Measurements from ENCODE around the gene FLT1. TPM values are rescaled to one million over a fixed set of nuclear protein-coding genes. Genes with fewer than 3 reads are reported as not detected.

FLT1 gene
- total and polyA plus RNA-seq, 9 donors: 5.8 to 31.4 (median 9.9) TPM

DNA sequence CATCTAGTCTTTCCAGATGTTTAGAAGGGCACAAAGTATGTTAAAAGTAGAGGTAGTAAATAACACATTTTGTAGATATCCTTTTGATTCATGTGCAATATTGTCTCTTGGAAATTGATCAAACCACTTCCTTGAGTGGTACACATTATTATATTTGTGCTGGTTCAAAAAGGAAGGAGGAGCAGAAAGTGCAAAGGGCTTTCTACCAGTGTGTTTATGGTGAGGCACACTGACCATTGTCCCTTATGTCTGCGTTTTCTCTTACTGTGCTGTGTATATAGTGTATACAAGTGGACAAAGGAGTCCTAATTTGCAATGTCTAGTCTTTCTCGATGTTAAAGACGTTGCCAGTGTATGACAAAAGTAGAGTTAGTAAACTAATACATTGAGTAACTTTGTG lies 41.4 kb upstream of the FLT1 start:
- 77 to 92% (median 87%) methylated on average over 3 of the region's 3 CpGs for WGBS, 3 donors
- no peak overlapping the region for H3K4me3 ChIP-seq
- H3K36me3 ChIP-seq: no peaks in the 10 kb centered on the region
- TF ChIP-seq POLR2A (IDR thresholded peaks at IDR 0.05) (no peak), EP300 (IDR thresholded peaks at IDR 0.05) (no peak)
- TF ChIP-seq, protein P1, sequence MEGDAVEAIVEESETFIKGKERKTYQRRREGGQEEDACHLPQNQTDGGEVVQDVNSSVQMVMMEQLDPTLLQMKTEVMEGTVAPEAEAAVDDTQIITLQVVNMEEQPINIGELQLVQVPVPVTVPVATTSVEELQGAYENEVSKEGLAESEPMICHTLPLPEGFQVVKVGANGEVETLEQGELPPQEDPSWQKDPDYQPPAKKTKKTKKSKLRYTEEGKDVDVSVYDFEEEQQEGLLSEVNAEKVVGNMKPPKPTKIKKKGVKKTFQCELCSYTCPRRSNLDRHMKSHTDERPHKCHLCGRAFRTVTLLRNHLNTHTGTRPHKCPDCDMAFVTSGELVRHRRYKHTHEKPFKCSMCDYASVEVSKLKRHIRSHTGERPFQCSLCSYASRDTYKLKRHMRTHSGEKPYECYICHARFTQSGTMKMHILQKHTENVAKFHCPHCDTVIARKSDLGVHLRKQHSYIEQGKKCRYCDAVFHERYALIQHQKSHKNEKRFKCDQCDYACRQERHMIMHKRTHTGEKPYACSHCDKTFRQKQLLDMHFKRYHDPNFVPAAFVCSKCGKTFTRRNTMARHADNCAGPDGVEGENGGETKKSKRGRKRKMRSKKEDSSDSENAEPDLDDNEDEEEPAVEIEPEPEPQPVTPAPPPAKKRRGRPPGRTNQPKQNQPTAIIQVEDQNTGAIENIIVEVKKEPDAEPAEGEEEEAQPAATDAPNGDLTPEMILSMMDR (IDR thresholded peaks at IDR 0.05): no peak
- no peak overlapping the region for H3K27ac ChIP-seq
- intact Hi-C loops (cut with DNase I): no loop called here
- H3K4me1 ChIP-seq (ENCODE audit: insufficient read depth): no peaks in the 10 kb centered on the region
- H3K27me3 ChIP-seq: no peaks in the 10 kb centered on the region
- no peaks in the 10 kb centered on the region for H3K9me3 ChIP-seq
- DNase-seq: no peak

DNA sequence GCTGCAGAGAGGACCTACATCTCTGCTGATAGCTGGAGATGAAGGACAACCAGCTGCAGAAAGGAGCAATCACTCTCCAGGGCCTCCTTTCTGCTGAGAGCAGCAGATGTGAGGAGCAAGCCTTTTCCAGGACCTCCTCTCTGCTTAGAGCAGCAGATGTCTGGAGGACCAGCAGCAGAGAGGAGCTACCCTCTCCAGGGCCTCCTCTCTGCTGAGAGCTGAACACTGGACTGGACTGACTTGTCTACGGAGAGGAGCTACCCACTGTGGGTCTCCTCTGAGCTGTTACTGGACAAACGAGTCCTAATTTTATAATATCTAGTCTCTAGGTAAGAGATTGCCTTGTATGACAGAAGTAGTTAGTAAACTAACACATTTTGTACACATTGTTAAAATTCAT lies 40.8 kb upstream of the FLT1 start:
- WGBS, 3 donors: 76 to 90% (median 77%) methylated on average over 2 of the region's 2 CpGs

DNA sequence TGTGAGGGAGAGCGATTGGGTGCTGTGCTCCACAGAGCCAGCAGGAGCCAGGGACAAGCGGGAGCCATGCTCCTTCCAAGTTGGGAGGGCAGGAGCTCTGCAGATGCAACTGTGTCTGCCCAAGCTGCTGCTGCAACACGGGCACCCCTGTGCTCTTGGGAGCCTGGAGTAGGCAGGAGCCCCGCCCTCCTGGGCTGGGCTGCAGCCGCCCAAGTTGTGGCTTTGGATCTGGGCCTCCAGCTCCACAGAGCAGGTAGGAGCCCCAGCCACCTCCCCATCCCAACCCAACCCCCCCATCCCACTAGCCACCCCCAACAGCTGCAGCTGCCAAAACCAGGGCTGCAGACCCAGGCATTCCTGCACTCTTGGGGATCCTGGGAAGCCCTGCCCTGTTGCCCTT lies 39.9 kb upstream of the FLT1 start:
- Histone ChIP-seq H3K36me3 (no peaks in the 10 kb centered on the region), H3K4me3 (no peak overlapping the region), H3K27me3 (no peaks in the 10 kb centered on the region), H3K4me1 (ENCODE audit: insufficient read depth) (peaks cover 3% of the 10 kb centered on the region), H3K9me3 (no peaks in the 10 kb centered on the region), H3K27ac (no peak overlapping the region)
- WGBS, 3 donors: 93 to 100% (median 93%) methylated on average over 3 to 5 of the region's 5 CpGs
- no peak for DNase-seq
- intact Hi-C loops (cut with DNase I): no loop called here
- TF ChIP-seq, protein P1 (IDR thresholded peaks at IDR 0.05): no peak
- TF ChIP-seq EP300 (IDR thresholded peaks at IDR 0.05): no peak
- TF ChIP-seq POLR2A (IDR thresholded peaks at IDR 0.05): no peak

More for the DNA sequence above, 40.8 kb upstream of the FLT1 start:
- intact Hi-C loops (cut with DNase I): no loop called here
- Histone ChIP-seq H3K9me3 (no peaks in the 10 kb centered on the region), H3K27ac (no peak overlapping the region), H3K4me1 (ENCODE audit: insufficient read depth) (peaks cover 3% of the 10 kb centered on the region), H3K36me3 (no peaks in the 10 kb centered on the region), H3K4me3 (no peak overlapping the region), H3K27me3 (no peaks in the 10 kb centered on the region)
- TF ChIP-seq, protein P1 (IDR thresholded peaks at IDR 0.05): no peak
- no peak for TF ChIP-seq EP300 (IDR thresholded peaks at IDR 0.05)
- TF ChIP-seq POLR2A (IDR thresholded peaks at IDR 0.05): no peak
- DNase-seq: no peak

DNA sequence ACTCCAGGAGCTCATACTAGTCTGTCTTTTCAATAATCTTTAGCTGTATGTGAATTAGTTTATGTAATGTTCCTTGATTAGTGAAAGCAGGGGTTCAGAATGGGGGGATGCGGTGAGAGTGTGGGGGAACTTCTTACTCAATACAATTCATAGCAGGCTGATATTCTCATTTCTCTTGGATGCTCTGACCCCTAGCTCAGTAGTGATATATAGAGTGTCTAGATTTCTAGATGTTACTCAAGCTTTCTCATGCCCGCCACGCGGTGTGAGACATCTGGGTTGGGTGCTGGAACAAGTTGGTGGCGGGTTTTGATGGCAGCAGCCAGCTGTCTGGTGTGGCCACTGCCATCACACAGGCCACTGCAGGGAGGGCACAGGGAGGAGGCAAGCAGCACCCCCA lies 39.3 kb upstream of the FLT1 start:
- no peaks in the 10 kb centered on the region for H3K36me3 ChIP-seq
- peaks cover 3% of the 10 kb centered on the region for H3K4me1 ChIP-seq (ENCODE audit: insufficient read depth)
- no peak overlapping the region for H3K4me3 ChIP-seq
- H3K9me3 ChIP-seq: no peaks in the 10 kb centered on the region
- TF ChIP-seq POLR2A (IDR thresholded peaks at IDR 0.05) (no peak), EP300 (IDR thresholded peaks at IDR 0.05) (no peak)
- TF ChIP-seq, protein P1 (IDR thresholded peaks at IDR 0.05): no peak
- H3K27ac ChIP-seq: no peak overlapping the region
- 66 to 74% (median 72%) methylated on average over 5 of the region's 5 CpGs for WGBS, 3 donors
- intact Hi-C loops (cut with DNase I): no loop called here
- H3K27me3 ChIP-seq: no peaks in the 10 kb centered on the region
- no peak for DNase-seq
